ENCODE data around the gene APOE.

The APOE gene

DNA sequence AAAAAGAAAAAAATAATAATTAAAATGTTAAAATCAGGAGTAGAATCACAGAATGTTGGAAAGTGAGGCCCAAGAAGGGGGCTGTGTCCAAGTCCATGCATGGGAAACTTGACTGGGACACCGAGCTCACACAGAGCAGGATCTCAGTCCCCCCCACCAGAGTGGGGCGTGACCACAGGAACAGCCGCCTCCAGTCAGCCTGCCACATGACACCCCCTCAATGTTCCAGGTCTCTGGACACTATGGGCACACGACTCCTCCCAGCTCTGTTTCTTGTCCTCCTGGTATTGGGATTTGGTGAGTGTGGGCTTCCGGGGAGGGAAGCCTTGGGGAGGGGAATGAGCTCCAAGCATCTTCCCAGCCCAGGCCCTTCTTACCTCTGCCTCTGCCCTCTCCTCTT is 42.6 kb downstream of the APOE start:
- FAIRE-seq, result no peak
- DNase-seq (ENCODE audit: extremely low spot score, insufficient read length, low read depth), result no peak

DNA sequence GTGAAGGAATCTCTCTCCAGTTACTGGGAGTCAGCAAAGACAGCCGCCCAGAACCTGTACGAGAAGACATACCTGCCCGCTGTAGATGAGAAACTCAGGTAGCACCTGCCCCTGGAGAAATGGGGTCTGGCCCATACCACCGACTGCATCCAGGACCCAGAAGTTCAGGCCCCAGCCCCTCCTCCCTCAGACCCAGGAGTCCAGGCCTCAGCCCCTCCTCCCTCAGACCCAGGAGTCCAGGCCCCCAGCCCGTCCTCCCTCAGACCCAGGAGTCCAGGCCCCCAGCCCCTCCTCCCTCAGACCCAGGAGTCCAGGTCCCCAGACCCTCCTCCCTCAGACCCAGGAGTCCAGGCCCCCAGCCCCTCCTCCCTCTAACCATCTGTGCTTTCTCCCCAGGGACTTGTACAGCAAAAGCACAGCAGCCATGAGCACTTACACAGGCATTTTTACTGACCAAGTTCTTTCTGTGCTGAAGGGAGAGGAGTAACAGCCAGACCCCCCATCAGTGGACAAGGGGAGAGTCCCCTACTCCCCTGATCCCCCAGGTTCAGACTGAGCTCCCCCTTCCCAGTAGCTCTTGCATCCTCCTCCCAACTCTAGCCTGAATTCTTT is 43.3 kb downstream of the APOE start:
- FAIRE-seq, result no peak
- no peak for DNase-seq (ENCODE audit: extremely low spot score, insufficient read length, low read depth)

GRCh38 chr19:44949550-44949949 is 44.0 kb downstream of the APOE start:
- no peak for DNase-seq (ENCODE audit: extremely low spot score, insufficient read length, low read depth)
- FAIRE-seq, result no peak

DNA sequence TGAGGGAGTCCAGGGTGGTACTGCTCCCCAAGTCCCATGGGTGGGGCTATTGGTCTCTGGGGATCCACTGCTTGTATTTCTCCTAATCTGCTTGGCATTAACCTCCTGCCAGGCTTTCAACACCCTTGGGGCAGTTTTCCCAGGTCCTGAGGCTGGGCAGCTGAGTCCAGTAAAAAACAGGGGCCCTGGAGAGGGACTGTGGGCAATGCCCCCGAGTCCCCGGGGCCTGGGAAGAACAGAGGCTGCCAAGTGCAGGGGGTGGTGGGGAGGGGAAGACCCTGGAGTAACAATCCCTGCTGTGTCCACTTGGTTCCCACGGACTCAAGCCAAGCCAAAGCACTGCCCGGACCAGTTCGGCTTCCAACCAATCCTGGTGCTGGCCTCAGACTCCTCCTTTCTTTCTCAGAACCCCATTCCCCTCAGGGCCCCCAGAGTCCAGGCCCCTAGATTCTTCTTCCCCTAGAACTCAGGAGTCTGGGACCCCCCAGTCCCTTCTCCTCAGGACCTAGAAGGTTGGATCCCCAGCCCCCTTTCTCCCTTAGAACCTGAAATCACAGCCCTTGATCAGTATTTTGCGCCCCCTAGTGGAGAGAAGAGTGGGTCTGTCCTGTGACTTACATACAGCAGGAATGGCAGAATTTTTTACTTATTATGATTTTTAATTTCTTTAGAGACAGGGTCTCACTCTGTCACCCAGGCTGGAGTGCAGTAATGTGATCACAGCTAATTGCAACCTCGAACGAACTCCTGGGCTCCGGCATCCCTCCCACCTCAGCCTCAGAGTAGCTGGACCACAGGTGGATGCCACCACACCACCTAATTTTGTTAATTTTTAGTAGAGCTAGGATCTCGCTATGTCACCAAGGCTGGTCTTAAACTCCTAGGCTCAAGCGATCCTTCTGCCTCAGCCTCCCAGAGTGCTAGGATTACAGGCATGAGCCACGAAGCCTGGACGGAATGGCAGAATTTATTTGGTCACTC is 45.9 kb downstream of the APOE start:
- peak; percentile 32 for DNase-seq (ENCODE audit: extremely low spot score, insufficient read length, low read depth)
- FAIRE-seq, result peak; percentile 69

GRCh38 chr19:44954278-44954648 is 48.7 kb downstream of the APOE start:
- DNase-seq (ENCODE audit: extremely low spot score, insufficient read length, low read depth) (no peak), FAIRE-seq (no peak)

GRCh38 chr19:44954649-44955504 is 49.3 kb downstream of the APOE start, which contains the start of gene CLPTM1:
TSS of gene CLPTM1 (plus strand) at chr19:44955380. CDS start at chr19:44955396, 16 bp downstream.
- FAIRE-seq, result peak; percentile 91
- peak; percentile 96 for DNase-seq (ENCODE audit: extremely low spot score, insufficient read length, low read depth)

- DNase-seq (ENCODE audit: extremely low spot score, insufficient read length, low read depth), result no peak
- FAIRE-seq, result no peak
Measured at GRCh38 chr19:44955505-44956439, 50.2 kb downstream of the APOE start.

- DNase-seq (ENCODE audit: extremely low spot score, insufficient read length, low read depth) (no peak), FAIRE-seq (no peak)
Measured at GRCh38 chr19:44957526-44957925, 51.9 kb downstream of the APOE start.

DNA sequence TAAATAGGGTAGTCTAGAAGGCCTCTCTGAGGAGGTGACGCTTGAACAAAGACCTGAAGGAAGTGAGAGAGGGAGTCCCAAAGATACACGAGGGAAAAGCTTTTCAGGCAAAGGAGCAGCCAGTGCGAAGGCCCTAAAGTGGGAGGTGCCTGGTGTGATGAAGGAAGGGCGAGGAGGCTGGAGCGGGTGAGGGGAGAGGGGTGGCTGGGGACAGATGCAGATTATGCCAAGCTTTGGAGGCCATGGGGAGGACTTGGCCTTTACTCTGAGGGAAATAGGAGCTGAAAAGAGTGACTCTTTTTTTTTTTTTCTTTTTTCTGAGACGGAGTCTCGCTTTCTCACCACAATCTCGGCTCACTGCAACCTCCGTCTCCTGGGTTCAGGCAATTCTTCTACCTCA is 52.5 kb downstream of the APOE start:
- DNase-seq (ENCODE audit: extremely low spot score, insufficient read length, low read depth) (no peak), FAIRE-seq (no peak)
